Trophoblast cell (in vitro differentiated cells and primary cell): Measurements from ENCODE around the gene R3HCC1L.
"Not testable (repeated sequence)": the region's sequence is repeated elsewhere in the genome, so short reads cannot be mapped to it uniquely, and the experiment has no call there.

Source experiments
- DNase-seq, 2 donors: peaks; one replicate each; pipeline ENCODE4 v3.0.0-alpha.2; 2016
- H2AFZ ChIP-seq: 2 replicates; pipeline ENCODE4 v1.6.1; 2013; ENCODE audit warnings: low read length, moderate library complexity, mild to moderate bottlenecking; ENCODE audit not compliant: insufficient read depth, poor library complexity
- H2AK5ac ChIP-seq: 2 replicates; pipeline ENCODE4 v1.6.1; 2013; ENCODE audit warnings: mild to moderate bottlenecking, low read length
- H2BK120ac ChIP-seq: 2 replicates; pipeline ENCODE4 v1.6.1; 2013; ENCODE audit warnings: low read length, mild to moderate bottlenecking, moderate library complexity; ENCODE audit not compliant: insufficient read depth, poor library complexity
- H2BK12ac ChIP-seq: 2 replicates; pipeline ENCODE4 v1.6.1; 2013; ENCODE audit warnings: mild to moderate bottlenecking, low read length, moderate library complexity
- H2BK5ac ChIP-seq: 2 replicates; pipeline ENCODE4 v1.6.1; 2013; ENCODE audit warnings: low read length, low read depth, moderate library complexity, mild to moderate bottlenecking; ENCODE audit not compliant: poor library complexity
- H3K14ac ChIP-seq: 2 replicates; pipeline ENCODE4 v1.6.1; 2013; ENCODE audit warnings: mild to moderate bottlenecking, low read length
- H3K18ac ChIP-seq: 2 replicates; pipeline ENCODE4 v1.6.1; 2013; ENCODE audit warnings: mild to moderate bottlenecking, low read length
- H3K23ac ChIP-seq: 2 replicates; pipeline ENCODE4 v1.6.1; 2013; ENCODE audit warnings: low read length
- H3K27ac ChIP-seq: 2 replicates; pipeline ENCODE4 v1.5.1; 2013; ENCODE audit warnings: low read depth, mild to moderate bottlenecking, inconsistent platforms, low read length, moderate library complexity
- H3K27me3 ChIP-seq: 2 replicates; pipeline ENCODE4 v1.6.1; 2013; ENCODE audit warnings: inconsistent platforms, mild to moderate bottlenecking, low read length, moderate library complexity; ENCODE audit not compliant: insufficient read depth
- H3K36me3 ChIP-seq, 2 experiments: 1 replicate in 1 of 2; 2 replicates in 1 of 2; pipeline ENCODE4 v1.6.1; 2013; ENCODE audit warnings: low read length in 2 of 2, mild to moderate bottlenecking in 2 of 2, moderate library complexity in 1 of 2; ENCODE audit not compliant: insufficient read depth in 2 of 2, control insufficient read depth in 1 of 2
- H3K4ac ChIP-seq: 2 replicates; pipeline ENCODE4 v1.6.1; 2013; ENCODE audit warnings: low read depth, mild to moderate bottlenecking, low read length, moderate library complexity
- H3K4me1 ChIP-seq, 2 experiments: 1 replicate in 1 of 2; 2 replicates in 1 of 2; pipeline ENCODE4 v1.6.1; 2013; ENCODE audit warnings: low read length in 2 of 2, mild to moderate bottlenecking in 2 of 2, moderate library complexity in 1 of 2; ENCODE audit not compliant: insufficient read depth in 2 of 2, control insufficient read depth in 1 of 2
- H3K4me2 ChIP-seq: 2 replicates; pipeline ENCODE4 v1.6.1; 2013; ENCODE audit warnings: inconsistent platforms, mild to moderate bottlenecking, low read length, moderate library complexity
- H3K4me3 ChIP-seq: 2 replicates; pipeline ENCODE4 v1.5.1; 2013; ENCODE audit warnings: mild to moderate bottlenecking, low read depth, low read length, inconsistent platforms
- H3K79me1 ChIP-seq: one replicate; pipeline ENCODE4 v1.6.1; 2013; ENCODE audit warnings: low read length
- H3K79me2 ChIP-seq: 2 replicates; pipeline ENCODE4 v1.6.1; 2013; ENCODE audit warnings: low read length, mild to moderate bottlenecking; ENCODE audit not compliant: control insufficient read depth, insufficient read depth, poor library complexity
- H3K9ac ChIP-seq: 2 replicates; pipeline ENCODE4 v1.6.1; 2013; ENCODE audit warnings: mild to moderate bottlenecking, low read length
- H3K9me3 ChIP-seq: 2 replicates; pipeline ENCODE4 v1.6.1; 2013; ENCODE audit warnings: low read depth, mild to moderate bottlenecking, control low read depth, inconsistent platforms, low read length; ENCODE audit not compliant: insufficient read depth
- H4K12ac ChIP-seq: 2 replicates; pipeline ENCODE4 v1.6.1; 2013; ENCODE audit warnings: low read depth, mild to moderate bottlenecking, low read length, moderate library complexity
- H4K8ac ChIP-seq: 2 replicates; pipeline ENCODE4 v1.6.1; 2013; ENCODE audit warnings: low read depth, mild to moderate bottlenecking, low read length, moderate library complexity
- H4K91ac ChIP-seq: one replicate; pipeline ENCODE4 v1.6.1; 2013; ENCODE audit warnings: low read depth, mild to moderate bottlenecking, low read length, moderate library complexity
- WGBS: extraction: QIAGEN DNeasy Blood & Tissue Kit; methylation state at CpG from one replicate; pipeline ENCODE4 v1.1.7; 2013; ENCODE audit warnings: missing lambda C conversion rate; ENCODE audit not compliant: insufficient read length, insufficient coverage; ENCODE audit errors: extremely low coverage; 5-methylcytosine and 5-hydroxymethylcytosine counted together

R3HCC1L gene

GRCh38 chr10:98144985-98145384, 10.5 kb downstream of the R3HCC1L start:
- Histone ChIP-seq H3K79me2 (peaks cover 1% of the 10 kb centered on the region), H3K36me3 (no peaks in the 10 kb centered on the region)
- WGBS: no CpG with 5 or more reads among the region's 2 CpGs

GRCh38 chr10:98149858-98150257, 15.4 kb downstream of the R3HCC1L start:
- WGBS: no CpG with 5 or more reads among the region's 1 CpG
- H3K36me3 ChIP-seq: peaks cover 0 to 2% of the 10 kb centered on the region in 2 experiments
- no peak overlapping the region for H3K4me3 ChIP-seq
- no peaks in the 10 kb centered on the region for H3K79me1 ChIP-seq
- H3K9ac ChIP-seq: no peak overlapping the region
- no peak overlapping the region for H3K23ac ChIP-seq
- no peak overlapping the region for H4K8ac ChIP-seq
- no peak overlapping the region for H2BK12ac ChIP-seq
- H3K79me2 ChIP-seq: peaks cover 3% of the 10 kb centered on the region
- no peak overlapping the region for H4K12ac ChIP-seq
- H3K27me3 ChIP-seq: no peaks in the 10 kb centered on the region
- no peaks in the 10 kb centered on the region for H3K4me1 ChIP-seq
- no peak overlapping the region for H2AK5ac ChIP-seq
- H4K91ac ChIP-seq: no peak overlapping the region
- no peaks in the 10 kb centered on the region for H3K9me3 ChIP-seq
- H2BK120ac ChIP-seq: no peak overlapping the region
- H3K14ac ChIP-seq: no peak overlapping the region
- H3K4me2 ChIP-seq: no peak overlapping the region
- H2BK5ac ChIP-seq: no peak overlapping the region
- H3K27ac ChIP-seq: no peak overlapping the region
- no peak for DNase-seq
- H3K4ac ChIP-seq: no peak overlapping the region
- H2AFZ ChIP-seq: no peak overlapping the region
- no peak overlapping the region for H3K18ac ChIP-seq

More at GRCh38 chr10:98144985-98145384, 10.5 kb downstream of the R3HCC1L start:
- Histone ChIP-seq H3K4me1 (peaks cover 0 to 2% of the 10 kb centered on the region in 2 experiments), H3K27me3 (no peaks in the 10 kb centered on the region), H2BK12ac (no peak overlapping the region), H3K4ac (no peak overlapping the region), H3K4me3 (no peak overlapping the region), H3K9me3 (no peaks in the 10 kb centered on the region), H3K14ac (no peak overlapping the region), H3K4me2 (no peak overlapping the region), H3K27ac (no peak overlapping the region), H3K18ac (no peak overlapping the region), H4K8ac (no peak overlapping the region), H3K9ac (no peak overlapping the region), H2AK5ac (no peak overlapping the region), H4K12ac (no peak overlapping the region), H4K91ac (no peak overlapping the region), H2BK5ac (no peak overlapping the region), H2BK120ac (no peak overlapping the region), H2AFZ (no peak overlapping the region), H3K79me1 (no peaks in the 10 kb centered on the region), H3K23ac (no peak overlapping the region)
- no peak for DNase-seq

- Histone ChIP-seq H4K91ac (no peak overlapping the region), H2BK120ac (no peak overlapping the region), H3K4me2 (no peak overlapping the region), H3K9ac (no peak overlapping the region), H2AK5ac (no peak overlapping the region), H2BK5ac (no peak overlapping the region), H4K12ac (no peak overlapping the region), H3K4ac (peak overlapping the region; percentile 15), H4K8ac (no peak overlapping the region), H3K18ac (no peak overlapping the region), H3K4me1 (no peaks in the 10 kb centered on the region), H3K36me3 (peaks cover 0 to 2% of the 10 kb centered on the region in 2 experiments), H3K9me3 (no peaks in the 10 kb centered on the region), H3K27me3 (no peaks in the 10 kb centered on the region), H3K23ac (no peak overlapping the region), H3K27ac (no peak overlapping the region), H3K4me3 (no peak overlapping the region), H3K79me1 (no peaks in the 10 kb centered on the region), H2AFZ (no peak overlapping the region), H3K79me2 (peaks cover 3% of the 10 kb centered on the region), H2BK12ac (no peak overlapping the region), H3K14ac (no peak overlapping the region)
- no peak for DNase-seq
- WGBS: no CpG with 5 or more reads among the region's 5 CpGs
These were observed 16.1 kb downstream of the R3HCC1L start for GRCh38 chr10:98150544-98150943.

- H3K18ac ChIP-seq, H4K12ac ChIP-seq, H3K4me3 ChIP-seq, H3K4me2 ChIP-seq, H3K79me1 ChIP-seq, H2AK5ac ChIP-seq, H4K91ac ChIP-seq, H2BK120ac ChIP-seq, H4K8ac ChIP-seq, H3K9me3 ChIP-seq, H3K27ac ChIP-seq, DNase-seq, H3K79me2 ChIP-seq, H3K4ac ChIP-seq, H3K9ac ChIP-seq, H3K27me3 ChIP-seq, H3K23ac ChIP-seq, H3K36me3 ChIP-seq, H2BK5ac ChIP-seq, H2AFZ ChIP-seq, H3K4me1 ChIP-seq, H3K14ac ChIP-seq, H2BK12ac ChIP-seq: not testable (repeated sequence)
- WGBS: no CpG with 5 or more reads among the region's 30 CpGs
These were observed 18.3 kb downstream of the R3HCC1L start for GRCh38 chr10:98152778-98153177.
